ENCODE data around the gene UBE2D3.
A peak's percentile ranks its signal among the peaks of the same experiment; 100 is the strongest.
"Not testable (repeated sequence)": the region's sequence is repeated elsewhere in the genome, so short reads cannot be mapped to it uniquely, and the experiment has no call there.

UBE2D3 gene

GRCh38 chr4:102826890-102827673 is at the start of gene UBE2D3:
UBE2D3 (minus strand) TSS chr4:102827551; CDS start chr4:102826508, 1,043 bp downstream.
- peak; percentile 96 for DNase-seq

- no peak for DNase-seq
Measured at GRCh38 chr4:102871772-102872171, 44.4 kb upstream of the UBE2D3 start.

DNA sequence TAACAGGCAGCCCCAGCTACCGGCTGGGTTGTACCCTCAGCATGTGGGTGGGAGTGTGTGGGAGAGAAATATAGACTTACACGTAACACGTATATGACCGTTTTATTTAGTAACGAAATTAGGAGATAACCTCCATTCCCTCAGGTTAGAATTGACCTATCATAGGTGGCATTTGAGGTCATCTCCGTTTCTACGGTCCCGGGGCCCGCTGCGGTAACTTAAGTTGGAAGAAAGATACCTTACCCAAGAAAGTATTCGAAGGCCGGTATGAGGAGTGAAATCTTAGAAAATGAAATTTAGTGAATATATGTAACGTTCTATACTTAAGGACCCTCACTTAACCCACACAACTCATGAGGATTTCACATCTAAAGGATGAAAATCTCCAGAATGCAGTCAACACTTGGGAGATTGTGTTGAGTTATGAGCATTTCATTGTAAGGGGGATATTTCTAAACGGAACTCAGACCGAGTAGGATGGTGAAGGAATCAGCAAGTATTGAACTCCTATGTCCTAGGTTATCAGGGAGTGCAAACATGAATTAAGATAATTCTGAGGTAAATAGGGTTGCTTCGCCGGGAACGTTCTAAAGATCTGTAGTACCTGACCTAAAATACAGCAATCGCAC is 42.3 kb upstream of the UBE2D3 start:
- DNase-seq: no peak

GRCh38 chr4:102868781-102869568 is 41.6 kb upstream of the UBE2D3 start, which contains the start of gene CISD2:
CISD2 (plus strand) TSS chr4:102868992; CDS start chr4:102869085, 93 bp downstream.
- DNase-seq: peak; percentile 91

DNA sequence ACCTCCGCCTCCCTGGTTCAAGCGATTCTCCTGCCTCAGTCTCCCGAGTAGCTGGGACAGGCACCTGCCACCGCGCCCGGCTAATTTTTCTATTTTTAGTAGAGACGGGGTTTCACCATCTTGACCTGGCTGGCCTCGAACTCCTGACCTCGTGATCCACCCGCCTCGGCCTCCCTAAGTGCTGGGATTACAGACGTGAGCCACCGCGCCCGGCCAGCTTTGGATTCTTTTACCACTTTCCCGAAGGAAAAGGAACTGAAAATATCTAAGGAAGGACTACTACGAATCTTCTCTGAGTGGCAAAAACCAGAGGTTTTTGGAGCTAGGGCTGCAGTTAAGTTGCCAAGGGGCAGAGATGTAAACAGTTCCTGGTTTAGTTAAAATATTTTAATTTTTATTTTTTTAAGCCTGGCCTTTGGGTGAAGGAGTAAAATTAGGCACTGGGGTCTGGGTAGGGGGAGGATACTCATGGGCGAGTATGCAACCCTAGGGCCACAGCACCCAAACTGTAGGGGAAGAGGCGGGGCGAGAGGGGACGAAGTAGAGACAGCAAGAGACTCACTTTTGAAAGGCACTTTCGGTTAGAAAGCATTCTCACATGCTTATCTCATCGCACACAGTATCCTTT is 40.9 kb upstream of the UBE2D3 start:
- no peak for DNase-seq

GRCh38 chr4:102867278-102868152 is 40.2 kb upstream of the UBE2D3 start:
- no peak for DNase-seq

DNA sequence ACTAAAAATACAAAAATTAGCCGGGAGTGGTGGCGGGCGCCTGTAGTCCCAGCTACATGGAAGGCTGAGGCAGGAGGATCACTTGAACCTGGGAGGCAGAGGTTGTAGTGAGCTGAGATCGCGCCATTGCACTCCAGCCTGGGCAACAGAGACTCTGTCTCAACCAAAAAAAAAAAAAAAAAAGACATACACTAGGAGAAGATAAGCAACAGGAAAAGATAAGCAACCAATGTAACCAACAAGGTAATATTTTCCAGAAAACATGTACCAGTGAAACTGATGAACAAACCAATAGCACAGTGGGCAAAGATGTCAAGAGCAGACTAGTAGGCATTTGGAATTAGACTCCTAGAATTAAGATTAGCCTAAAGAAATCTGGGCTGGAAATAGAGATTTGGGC is 38.0 kb upstream of the UBE2D3 start:
- DNase-seq: not testable (repeated sequence)

- no peak for DNase-seq
Measured at GRCh38 chr4:102862747-102863146, 35.4 kb upstream of the UBE2D3 start.

GRCh38 chr4:102862016-102862415 is 34.7 kb upstream of the UBE2D3 start:
- no peak for DNase-seq

GRCh38 chr4:102860611-102861324 is 33.4 kb upstream of the UBE2D3 start:
- no peak for DNase-seq

DNA sequence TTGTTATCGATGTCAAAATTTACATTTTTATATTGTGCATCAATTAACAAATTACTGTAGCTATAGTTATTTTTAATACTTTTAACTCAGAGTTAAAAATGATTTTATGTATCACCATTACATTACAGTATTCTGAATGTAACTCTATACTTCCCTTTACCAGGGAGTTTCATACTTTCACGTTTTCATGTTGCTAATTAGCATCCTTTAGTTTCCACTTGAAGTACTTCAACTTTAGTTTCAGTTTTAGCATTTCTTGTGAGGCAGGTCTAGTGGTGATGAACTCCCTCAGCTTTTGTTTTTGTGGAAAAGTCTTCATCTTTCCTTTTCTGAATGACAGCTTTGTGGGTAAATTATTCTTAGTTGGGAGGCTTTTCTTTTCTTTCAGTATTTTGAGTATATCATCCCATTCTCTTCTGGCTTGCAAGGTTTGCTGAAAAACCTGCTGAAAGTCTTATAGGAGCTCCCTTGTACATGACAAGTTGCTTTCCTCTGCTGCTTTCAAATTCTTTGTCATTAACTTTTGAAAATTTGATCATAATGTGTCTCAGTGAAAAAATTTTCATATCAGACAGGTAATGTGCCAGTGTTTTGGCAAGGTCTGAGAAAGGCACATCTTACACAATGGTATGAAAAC is 31.6 kb upstream of the UBE2D3 start:
- DNase-seq: no peak

DNA sequence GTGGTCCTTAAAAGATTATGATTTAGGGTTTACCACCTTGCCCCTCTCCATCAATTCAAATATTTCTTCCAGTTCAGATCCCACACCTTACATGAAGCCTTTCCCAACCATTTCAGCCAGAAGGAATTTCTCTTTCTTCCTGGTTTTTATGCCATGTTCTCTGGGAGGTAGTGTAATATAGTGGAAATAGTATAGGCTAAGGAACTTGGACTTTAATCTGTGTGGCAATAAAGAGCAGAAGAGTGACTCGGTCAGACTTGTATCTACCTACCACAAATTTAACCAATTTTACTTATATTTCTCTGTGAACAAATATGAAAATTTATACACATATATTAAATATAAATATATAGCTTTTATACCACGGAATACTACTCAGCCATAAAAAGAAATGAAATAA is 23.0 kb upstream of the UBE2D3 start:
- no peak for DNase-seq

- no peak for DNase-seq
Measured at GRCh38 chr4:102849579-102850104, 22.3 kb upstream of the UBE2D3 start.

- no peak for DNase-seq
Measured at GRCh38 chr4:102847687-102848086, 20.3 kb upstream of the UBE2D3 start.

DNA sequence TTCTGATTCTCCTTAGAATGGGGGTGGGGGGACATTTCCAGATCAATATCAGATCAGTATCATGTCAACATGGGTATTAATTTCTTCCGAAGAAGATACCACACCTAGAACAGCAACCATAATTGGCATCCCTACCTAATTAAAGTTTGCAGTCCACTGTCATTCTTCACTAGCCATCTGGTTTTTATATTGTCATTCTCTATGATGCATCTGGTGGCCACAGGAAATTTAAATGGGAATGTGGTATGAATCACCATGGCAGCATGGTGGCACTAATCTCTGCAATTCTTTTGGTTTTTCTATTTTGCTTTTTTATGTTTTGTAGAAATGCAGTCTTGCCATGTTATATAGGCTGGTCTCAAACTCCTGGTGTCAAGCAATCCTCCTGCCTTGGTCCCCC is 16.6 kb upstream of the UBE2D3 start:
- no peak for DNase-seq

GRCh38 chr4:102843273-102843672 is 15.9 kb upstream of the UBE2D3 start:
- no peak for DNase-seq

- DNase-seq: no peak
Measured at GRCh38 chr4:102842367-102842766, 15.0 kb upstream of the UBE2D3 start.

DNA sequence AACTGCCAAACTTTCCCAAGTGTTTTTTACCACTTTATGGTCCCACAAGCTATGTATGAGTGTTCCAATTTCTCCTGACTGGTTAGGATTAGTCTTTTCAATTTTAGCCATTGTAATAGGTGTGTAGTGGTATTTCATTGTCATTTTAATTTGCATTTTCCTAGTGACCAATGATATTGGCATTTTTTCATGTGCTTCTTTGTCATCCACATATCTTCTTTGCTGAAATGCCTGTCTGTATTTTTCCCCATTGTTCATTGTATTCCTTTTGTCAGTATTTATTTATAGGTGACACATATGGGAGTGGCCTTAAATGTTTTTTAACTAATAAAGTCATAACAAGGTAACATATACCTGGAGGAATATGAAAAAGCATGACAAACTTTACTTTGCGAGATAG is 9.2 kb upstream of the UBE2D3 start:
- DNase-seq: no peak

- no peak for DNase-seq
Measured at GRCh38 chr4:102832667-102833066, 5.3 kb upstream of the UBE2D3 start.

DNA sequence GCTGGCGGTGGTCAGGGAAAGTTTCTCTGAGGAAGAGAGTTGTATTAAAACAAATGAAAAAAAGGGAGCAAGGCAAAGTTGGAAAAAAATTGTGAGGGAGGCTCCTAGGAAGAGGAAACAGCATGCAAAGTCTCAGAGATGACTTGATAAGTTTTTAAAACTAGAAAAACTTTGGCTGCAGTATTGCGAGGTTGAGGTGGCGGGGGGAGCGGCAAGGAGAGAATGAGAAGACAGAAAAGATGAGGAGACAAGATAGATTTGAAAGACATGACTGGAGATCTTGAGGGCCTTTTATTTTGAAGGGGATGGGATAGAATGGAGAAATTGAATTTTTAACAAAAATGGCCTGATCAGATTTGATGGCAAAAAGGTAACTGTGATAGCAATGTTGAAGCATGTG is 4.8 kb upstream of the UBE2D3 start:
- DNase-seq: no peak

- no peak for DNase-seq
Measured at GRCh38 chr4:102829803-102830202, 2.5 kb upstream of the UBE2D3 start.

Data from GDM1 (cell line).